Stimulated activated CD4-positive, alpha-beta T cell treated with anti-CD3 and anti-CD28 coated beads, Interleukin-2, amount 100 ng/mL, for 48 hours (primary cell): ENCODE results near the gene ADGRL3.
"Not testable (repeated sequence)": the region's sequence is repeated elsewhere in the genome, so short reads cannot be mapped to it uniquely, and the experiment has no call there.

Experiments
- DNase-seq, 2 donors: peaks; one replicate each; pipeline ENCODE4 v3.0.0-alpha.2; 2020

ADGRL3 gene

DNA sequence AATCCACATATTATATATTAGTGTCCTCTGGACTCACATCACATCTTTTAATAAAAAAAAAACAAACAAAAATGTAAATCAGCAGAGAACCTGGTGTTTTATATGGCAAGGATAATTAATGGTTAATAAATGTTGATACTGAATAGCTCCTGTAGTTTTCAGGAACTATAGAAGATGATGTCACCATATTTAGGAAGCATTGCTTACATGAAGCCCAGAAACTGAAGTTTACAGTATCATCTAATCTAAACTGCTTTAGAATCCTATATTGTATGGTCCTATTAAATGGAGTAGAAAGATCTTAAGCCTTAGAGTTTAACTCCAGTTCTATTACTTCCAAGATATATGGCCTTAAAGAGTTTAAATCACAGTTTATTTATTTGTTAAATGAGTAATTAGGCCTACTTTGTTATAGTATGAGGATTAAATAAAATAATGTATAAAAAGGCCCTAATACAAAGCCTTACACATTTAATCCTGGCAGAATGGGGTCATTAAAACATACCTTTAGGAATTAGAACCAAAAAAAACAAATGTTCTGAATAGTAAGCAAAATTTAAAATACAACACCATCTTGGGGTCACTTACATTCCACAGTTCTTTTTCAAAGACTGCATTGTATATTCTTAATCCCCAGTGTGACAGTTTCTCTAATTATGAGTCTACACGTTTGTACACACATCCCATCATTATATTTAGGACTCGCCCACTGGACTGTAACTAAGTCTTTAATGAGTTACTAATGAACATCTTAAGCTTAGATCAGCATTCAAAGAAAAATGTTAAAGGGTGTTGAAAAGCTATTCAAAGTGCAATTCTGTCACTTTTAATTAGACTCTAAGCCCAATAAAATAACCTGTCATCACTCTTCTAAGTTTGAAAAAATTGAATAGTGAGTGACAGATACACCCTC lies 305.9 kb downstream of the ADGRL3 start:
- DNase-seq: no peak

DNA sequence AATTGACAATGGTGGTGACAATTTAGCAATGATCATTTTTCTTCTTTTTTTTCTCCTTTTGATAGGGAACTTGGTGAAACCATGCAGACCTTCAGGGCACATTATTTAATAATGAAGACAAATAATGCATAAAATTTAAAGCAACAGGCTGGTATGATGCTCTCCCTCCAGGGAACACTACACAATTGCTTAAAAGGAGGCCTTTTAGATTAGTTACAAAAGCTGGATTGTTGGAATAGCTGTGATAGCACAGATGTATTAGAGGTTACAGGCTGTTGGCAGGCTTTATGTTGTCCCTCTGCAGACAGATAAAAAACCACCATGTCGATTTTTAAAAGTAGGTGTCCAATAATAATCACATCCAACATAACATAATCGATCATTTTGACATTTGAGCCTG lies 307.0 kb downstream of the ADGRL3 start:
- DNase-seq: no peak

DNA sequence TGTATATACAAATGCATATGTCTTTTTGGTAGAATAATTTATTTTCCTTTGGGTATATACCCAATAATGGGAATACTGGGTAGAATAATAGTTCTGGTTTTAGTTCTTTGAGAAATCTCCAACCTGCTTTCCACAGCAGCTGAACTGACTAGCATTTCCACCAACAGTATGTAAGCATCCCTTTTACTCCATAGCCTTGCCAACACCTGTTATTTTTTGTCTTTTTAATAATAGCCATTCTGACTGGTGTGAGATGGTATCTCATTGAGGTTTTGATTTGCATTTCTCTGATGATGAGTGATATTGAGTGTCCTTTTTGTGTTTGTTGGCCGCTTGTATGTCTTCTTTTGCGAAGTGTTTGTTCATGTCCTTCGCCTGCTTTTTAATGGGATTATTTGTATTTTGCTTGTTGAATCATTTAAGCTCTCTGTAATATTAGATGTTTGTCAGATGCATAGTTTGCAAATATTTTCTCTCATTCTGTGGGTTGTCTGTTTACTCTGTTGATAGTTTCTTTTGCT lies 309.7 kb downstream of the ADGRL3 start:
- not testable (repeated sequence) for DNase-seq

DNA sequence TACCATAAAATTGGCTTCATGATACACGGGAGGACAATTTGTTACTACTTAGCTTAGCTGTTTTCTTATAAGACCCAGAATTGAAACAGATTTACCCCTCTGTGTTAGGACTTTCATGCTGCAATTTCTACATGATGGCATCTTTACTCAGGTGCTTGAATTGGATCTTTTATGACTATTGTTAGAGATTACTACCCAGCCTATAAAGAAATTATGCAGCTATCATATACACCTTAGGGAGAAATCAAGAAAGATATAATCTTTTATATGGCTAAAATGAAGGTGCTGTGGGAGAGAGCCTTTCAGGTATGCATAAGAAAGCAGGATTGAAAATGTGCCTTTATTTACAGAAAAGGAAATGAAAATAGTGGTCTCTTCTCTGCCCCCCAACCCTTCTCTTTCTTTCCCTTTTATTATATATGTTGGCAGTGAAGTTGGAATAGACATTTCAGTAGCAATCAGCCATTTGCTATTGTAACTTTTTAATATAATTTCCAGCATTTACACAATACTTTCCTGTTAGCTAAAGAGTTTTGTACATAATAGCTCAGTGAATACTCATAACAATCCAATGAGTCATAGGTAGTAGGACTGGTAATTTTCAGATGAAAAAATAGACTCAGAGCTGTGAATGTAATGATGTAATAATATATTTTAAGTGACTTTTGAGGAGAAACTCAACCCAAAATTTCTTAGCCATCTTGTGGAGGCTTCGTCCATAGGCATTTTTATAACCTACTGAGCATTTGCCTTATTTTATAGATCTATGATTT lies 311.8 kb downstream of the ADGRL3 start:
- no peak for DNase-seq

DNA sequence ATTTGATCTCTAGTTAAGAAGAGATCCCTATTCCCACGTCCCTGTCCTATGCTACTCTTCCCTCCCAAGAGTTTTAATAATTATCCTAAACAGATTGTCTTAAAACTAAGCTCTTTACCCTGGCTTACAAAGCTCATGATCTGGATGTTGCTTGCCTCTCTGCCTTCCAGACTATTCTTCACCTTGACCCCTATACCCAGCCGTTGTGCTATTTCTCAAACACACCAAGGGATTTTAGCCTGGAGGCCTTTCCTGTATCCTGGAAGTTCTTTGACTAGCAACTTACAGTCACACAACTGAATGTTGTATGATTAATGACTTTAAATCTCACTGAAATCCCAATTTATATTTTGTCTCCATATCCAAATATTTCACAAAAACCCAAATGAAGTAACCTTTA lies 314.9 kb downstream of the ADGRL3 start:
- DNase-seq: no peak

DNA sequence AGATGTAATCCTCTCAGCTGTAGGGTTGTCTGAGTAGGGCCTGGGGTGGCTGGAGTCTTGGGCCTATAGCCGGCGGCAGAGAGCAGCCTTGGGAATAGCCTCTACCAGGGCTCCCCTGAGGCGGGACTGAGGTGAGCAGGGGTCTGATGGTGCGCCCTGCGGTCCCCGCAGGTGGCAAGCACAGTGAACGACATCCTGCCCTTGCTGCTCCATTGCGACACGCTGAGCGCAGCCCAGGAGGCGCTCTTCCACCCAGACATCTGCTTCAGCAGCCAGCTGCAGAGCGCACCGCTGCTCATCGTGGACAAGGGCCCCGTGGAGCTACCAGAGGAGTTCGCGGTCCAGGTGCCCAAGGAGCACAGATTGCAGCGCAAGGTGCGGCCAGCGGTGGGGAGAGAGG lies 317.0 kb downstream of the ADGRL3 start:
- no peak for DNase-seq

DNA sequence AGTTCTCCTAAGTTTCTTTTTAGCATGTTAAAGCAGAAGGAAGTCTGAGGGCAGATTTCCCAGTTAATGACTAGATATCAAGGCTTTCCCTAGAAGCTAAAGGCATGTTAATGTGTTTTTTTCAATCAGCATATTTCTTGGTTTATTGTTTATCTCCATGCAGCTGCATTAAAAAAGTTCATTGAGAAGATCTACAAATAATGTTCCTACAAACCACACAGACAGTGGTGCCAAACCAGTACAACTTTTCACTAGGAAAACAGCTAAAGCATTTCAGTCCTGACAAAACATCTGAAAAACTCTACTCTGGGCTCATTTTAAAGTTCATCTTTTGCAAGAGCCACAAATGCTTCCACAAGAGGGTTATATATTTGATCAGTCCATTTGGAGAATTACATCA lies 320.0 kb downstream of the ADGRL3 start:
- no peak for DNase-seq

DNA sequence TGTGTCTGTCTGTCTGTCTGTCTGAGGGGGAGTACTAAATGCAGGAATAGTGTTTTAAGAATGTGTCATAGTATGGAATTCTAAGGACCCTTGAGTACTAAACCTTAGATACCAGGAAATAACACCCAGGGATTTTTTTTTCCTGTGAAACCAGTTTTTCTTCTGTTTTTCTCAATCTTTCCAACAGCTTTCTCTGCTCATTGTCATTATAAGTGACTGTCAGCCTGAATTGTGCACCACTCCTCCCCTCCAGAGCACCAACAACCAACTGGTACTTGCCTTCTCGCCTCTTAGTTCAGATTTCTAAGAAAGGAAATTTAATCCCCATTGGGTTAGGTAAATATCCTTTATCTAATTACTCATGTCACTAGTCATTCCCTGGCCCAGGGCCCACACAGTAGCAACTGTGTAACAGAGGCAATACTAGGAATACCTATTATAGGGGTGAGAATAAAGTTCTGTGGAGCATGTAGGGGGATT lies 320.6 kb downstream of the ADGRL3 start:
- no peak for DNase-seq

DNA sequence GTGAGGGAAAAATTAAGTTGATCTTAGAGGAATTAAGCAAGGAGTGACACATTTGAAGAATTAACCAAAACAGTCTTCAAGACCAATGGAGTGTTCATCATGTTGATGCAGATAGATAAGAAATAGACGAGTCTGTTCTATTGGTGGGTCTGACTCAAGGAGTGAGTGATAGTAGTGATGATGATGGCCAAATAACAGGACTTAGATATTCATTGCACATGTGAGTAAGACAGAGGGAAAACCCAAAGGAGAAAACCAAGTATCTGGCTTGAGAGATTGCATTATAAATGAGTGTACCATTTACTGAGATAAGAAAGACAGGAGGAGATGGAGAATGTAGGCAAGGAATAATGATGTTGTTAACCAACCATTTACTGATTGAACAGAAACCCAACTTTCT lies 321.3 kb downstream of the ADGRL3 start:
- DNase-seq: no peak

DNA sequence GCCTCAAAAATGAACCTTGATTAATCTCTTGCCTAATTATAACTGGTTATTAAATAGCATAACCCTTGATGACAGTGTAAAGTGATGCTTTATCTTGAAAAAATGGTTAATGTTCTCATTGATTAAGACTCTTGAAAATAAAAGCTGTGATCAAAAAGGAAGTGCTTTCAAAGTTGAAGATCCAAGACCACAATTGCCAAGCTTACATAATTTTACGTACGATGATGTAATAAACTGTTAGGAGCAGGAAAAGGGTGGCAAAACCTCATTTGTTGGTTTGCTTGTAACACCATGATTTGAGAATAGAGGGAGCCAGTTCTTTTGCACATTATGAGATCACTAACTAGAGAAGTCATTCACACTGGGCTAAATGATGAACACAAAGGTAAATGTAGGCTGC lies 322.2 kb downstream of the ADGRL3 start:
- DNase-seq: no peak

DNA sequence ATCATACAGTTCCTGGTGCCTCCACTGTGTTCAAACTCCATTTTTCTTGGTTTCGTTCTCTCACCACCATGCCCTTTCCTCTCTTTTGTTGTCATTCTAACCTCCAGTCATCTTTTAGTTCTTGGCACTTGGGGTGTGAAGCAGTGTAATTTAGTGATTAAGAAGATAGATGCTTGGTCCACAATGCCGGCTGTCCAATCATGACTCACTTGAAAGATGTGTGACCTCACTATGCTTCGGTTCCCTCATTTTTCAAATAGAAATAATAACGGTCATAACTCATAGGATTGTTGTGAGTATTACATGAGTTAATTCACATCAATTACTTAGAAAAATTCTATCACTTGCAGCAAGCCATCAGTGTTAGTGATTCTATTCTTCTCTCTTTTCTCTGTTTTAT lies 327.8 kb downstream of the ADGRL3 start:
- no peak for DNase-seq

DNA sequence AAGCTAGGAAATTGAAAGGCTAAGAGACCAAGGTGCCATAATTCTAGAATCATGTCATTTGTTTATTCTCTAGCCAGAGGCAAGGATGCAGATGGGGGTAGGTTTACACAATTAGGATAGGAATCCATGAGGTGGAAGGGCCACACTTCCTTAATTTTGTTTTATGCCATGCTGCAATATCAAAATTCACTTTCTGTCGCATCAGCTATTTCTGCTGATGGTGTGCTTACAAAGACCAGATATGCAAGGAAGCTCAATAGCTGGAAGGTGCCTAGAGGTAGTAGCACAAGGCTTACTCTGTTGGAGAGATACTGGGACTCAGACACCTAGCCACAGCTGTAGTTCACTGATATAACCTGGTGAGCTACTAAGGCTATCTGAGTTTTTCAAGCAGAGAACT lies 328.5 kb downstream of the ADGRL3 start:
- no peak for DNase-seq

DNA sequence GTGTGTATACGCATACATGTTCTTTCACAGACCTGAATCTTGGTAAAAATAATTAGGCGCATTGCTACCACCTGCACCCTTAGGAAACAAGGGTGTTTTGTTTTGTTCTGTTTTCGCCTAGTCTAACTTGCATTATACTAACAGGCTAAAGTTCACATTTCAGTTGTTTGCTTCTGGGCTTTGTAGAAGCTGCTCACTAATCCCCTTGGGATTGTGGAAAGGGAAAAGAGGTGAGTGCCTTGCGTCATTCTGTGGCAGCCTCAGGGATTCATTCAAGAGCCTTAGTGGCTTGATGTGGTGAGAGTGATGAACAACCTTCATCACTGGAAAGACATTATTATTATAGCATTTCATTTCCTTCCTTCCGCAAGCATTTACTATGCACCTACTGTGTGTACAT lies 331.1 kb downstream of the ADGRL3 start:
- no peak for DNase-seq

DNA sequence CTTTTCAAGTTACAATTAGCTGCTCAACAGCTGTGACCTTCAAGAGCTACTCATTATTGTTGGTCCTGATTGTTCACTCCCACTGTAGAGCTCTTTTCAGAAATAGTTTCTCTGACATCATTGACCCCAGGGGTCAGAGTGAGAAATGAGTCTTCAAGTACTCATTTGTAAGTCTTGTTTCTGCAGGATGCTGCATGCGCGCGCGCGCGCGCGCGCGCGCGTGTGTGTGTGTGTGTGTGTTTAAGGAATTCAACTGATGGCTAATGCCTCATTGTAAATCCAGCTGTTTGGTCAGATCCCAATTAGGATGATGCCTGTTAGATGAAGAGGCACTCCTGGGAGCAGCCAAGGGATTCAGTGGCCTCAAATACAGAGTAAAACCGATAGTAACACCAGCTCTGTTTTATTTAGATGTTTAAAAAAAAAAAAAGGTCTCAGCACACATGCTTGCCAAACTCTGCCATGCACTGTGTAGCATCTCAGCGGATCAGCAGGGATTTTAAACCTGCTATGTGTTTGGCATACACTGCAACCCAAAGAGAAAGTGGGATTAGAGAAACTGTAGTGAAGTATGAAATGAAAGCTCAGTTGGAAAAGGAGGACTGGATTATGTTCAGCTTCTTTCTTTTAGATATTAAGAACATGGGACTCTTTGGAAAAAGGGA lies 332.3 kb downstream of the ADGRL3 start:
- DNase-seq: no peak

DNA sequence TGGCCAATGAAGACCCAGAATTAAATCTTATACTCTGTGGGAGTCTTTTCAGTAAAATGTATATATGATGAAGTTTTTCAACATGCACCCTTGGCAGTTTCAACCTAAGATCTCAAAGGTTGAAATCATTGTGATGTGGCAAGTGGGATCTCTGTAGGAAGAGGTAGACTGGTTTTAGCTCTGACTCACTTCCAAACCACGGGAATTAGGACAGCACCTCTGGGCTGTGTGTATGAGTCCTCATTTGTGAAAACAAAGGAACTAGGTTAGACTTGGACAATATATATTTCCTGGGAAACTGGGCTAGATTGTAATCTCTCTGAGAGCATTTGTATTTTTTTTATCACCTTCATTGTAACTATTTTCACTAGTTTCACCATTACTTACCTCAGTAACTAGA lies 333.0 kb downstream of the ADGRL3 start:
- no peak for DNase-seq

DNA sequence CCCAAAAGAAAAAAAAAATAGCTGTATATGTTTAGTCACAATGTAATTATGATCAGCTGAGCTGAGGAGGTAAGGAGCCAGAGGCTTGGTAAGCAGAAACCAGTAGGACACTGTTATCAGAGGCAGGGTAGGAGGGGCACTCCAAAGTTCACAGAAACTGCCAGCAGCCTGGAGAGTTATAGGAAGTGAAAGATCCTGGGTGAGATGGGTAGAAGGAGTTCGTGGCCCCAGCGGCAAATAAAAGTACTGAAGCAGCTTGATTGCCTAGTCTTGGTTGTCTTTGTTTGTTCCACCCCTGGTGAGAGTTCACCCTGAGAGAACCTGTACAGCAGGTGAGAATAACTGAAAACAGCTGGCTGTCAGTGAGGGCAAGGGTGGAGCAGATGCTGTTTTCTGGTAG lies 340.8 kb downstream of the ADGRL3 start:
- DNase-seq: no peak

DNA sequence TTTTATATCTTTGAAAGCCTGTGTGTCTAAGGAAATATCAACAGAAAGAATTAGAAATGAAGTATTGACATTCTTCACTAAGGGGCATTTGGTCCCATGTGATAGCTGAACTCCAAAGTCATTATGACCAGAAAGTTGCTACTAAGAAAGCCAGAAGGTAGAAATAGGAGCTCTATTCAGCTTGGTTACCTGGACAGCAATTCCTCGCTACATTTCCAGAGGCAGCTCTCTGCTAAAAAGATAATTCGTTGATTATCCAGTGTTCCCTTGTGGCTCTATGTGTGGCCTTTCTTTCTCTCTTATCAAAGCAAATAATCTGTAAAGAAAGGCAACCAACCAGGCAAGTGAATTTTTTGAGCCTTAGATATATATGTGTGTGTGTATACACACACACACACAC lies 341.3 kb downstream of the ADGRL3 start:
- no peak for DNase-seq

DNA sequence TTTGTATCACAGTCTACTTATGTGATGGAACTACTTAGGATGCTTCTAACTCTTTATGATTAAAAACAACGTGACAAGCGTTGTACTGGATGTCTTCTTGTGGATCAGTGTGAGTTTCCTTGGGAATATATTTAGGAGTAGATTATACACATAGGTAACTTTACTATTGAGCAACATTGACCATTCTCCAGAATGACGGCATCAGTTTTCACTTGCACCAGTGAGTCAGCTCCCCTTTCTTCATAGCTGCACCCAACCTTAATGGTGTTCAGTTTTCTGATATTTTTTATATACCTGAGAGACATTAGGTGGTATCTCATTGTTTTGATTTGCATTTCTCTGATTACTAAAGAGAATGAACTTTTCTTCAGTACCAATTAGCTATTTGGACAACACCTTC lies 343.9 kb downstream of the ADGRL3 start:
- DNase-seq: no peak

DNA sequence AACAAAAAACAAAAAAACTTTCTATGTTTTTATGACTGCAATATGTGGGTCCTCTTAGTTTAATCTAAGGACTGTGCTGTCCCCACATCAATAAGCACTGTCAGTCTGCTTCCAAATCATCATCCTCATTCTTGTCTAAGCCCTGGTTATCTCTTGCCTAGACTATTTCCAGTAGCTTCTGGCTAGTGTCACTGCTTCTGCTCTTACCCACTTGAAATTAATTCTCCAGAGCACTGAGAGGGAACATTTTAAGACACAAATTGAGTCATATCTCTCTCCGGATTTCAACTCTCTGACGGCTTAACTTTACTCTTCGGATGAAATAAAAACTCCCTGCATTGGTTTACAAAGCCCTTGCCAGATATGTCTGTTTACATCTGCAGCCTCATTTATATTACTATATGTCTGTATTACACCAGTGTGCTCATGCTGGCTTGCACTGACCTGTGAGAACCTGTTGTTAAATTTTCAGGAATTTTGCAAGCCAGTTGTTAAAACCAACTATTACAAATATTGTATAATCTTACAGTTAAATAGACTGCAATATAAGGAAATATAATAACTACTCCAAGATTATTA lies 345.9 kb downstream of the ADGRL3 start:
- no peak for DNase-seq

DNA sequence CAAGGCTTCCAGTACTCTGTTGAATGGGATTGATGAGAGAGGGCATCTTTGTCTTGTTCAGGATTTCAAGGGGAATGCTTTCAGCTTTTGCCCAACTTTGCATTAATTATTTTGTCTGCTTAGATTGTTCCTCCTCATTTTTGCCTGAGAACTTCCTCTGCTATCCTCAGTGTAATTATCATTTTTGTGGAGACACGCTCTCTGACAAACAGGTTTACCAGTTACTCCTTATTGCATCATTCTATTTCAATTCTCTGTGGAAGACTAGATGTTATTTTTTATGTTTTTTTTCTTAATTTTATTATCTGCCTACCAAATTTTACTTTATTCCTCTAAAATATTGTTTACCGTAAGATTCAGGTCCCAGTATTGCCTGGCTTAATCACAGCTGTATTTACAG lies 349.2 kb downstream of the ADGRL3 start:
- DNase-seq: no peak

DNA sequence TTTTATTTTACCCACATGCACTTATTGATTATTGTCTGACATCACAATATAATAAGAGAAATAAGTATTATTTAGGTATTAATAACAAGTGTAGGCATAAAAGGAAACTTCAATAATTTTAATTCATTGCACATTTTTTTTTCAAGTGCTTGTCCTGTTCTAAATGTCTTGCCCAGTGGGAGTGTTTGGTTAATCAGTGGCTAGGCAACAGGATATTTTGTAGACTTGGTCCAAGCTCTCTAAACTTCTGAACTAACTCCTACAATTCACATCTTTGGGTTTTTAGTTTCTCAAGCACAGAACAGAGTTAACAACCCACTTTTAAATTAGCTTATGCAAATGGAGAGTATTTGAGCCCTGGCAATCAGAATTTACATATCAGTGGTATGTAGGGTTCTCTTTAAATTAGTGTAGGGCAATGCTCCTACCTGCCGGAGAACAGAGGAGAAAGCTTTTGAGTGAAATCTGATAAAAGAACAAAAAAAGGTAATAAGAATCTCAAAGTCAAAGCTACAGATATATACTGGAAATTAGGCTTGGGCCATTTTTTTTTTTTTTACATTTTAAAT lies 353.5 kb downstream of the ADGRL3 start:
- no peak for DNase-seq

DNA sequence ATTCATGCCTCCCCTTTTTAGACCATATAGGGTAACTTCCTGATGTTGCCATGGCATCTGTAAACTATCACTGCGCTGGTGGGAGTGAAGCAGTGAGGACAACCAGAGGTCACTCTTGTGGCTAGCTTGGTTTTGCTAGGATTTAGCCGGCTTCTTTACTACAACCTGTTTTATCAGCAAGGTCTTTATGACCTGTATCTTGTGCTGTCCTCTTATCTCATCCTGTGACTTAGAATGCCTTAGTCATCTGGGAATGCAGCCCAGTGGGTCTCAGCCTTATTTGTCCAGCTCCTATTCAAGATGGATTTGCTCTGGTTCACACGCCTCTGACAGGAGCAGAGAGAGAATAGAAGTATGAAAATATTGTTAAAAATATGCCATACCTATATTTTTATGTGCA lies 355.7 kb downstream of the ADGRL3 start:
- no peak for DNase-seq

DNA sequence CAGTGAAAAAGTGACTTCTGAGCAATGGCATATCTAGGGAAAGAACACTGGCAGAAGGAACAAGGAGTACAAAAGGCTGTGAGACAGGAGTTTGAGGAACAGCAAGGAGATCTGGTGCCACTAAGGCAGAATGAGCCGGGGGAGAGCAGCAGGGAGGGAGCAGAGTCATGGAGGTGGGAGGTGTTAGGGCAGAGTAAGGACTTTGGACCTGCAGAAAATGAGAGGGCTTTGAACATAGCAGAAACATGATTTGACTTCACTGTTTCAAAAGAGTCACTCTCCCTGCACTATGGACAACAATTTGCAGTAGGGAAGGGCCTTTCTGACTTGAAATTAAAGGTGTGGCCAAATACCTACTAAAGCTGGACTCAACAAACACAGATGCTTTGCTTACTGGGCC lies 356.2 kb downstream of the ADGRL3 start:
- no peak for DNase-seq
